ENCODE results near the gene CD52. TPM values are rescaled to one million over a fixed set of nuclear protein-coding genes. Genes with fewer than 3 reads are reported as not detected.
"Not testable (repeated sequence)": the region's sequence is repeated elsewhere in the genome, so short reads cannot be mapped to it uniquely, and the experiment has no call there.

The CD52 gene
- total RNA-seq, 1 experiment from 2014 or later: 735 TPM

- H3K27me3 ChIP-seq (ENCODE audit: low read length); H3K4me1 ChIP-seq (ENCODE audit: low read length); H2AFZ ChIP-seq (ENCODE audit: low read length); H3K79me2 ChIP-seq (ENCODE audit: low read length); H3K9ac ChIP-seq (ENCODE audit: low read length); DNase-seq; H3K36me3 ChIP-seq (ENCODE audit: insufficient read depth, low read length); H3K9me2 ChIP-seq (replicated peaks; ENCODE audit: insufficient read depth, low read length); H3K4me2 ChIP-seq (ENCODE audit: low read depth, low read length, poor library complexity, severe bottlenecking); H3K9me3 ChIP-seq (ENCODE audit: low read length); H3K27ac ChIP-seq (ENCODE audit: low read length); H4K20me1 ChIP-seq (ENCODE audit: insufficient read depth, low read depth, low read length); H3K4me3 ChIP-seq (ENCODE audit: low read length): not testable (repeated sequence)
Observed at GRCh38 chr1:26329380-26329779, 11.6 kb downstream of the CD52 start.

DNA sequence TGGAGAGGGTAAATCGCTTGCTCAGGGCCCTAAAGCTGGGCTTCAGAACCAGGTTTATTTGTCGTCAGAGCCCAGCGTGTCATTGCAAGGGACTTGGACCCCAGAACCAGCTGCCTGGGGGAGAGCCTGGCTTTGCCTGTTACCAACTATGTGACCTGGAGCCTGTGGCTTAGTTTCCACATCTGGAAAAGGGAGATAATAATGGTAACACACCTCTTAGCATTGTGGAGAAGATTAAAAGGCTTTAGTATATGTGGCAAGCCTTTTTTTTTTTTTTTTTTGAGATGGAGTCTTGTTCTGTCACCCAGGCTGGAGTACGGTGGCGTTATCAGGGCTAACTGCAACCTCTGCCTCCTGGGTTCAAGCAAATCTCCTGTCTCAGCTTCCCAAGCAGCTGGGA, 12.5 kb downstream of the CD52 start:
- no peaks in the 10 kb centered on the region; the same call in 1 of the 2 replicates for H3K4me1 ChIP-seq (ENCODE audit: low read length)
- no peak for DNase-seq
- H3K9me2 ChIP-seq (replicated peaks; ENCODE audit: insufficient read depth, low read length): no peaks in the 10 kb centered on the region
- H3K4me2 ChIP-seq (ENCODE audit: low read depth, low read length, poor library complexity, severe bottlenecking): no peak overlapping the region
- H3K27me3 ChIP-seq (ENCODE audit: low read length): no peaks in the 10 kb centered on the region
- H3K9me3 ChIP-seq (ENCODE audit: low read length): no peaks in the 10 kb centered on the region
- no peak overlapping the region for H3K4me3 ChIP-seq (ENCODE audit: low read length)
- no peak overlapping the region for H2AFZ ChIP-seq (ENCODE audit: low read length)
- no peak overlapping the region for H3K9ac ChIP-seq (ENCODE audit: low read length)
- no peak overlapping the region for H3K27ac ChIP-seq (ENCODE audit: low read length)
- no peaks in the 10 kb centered on the region for H3K79me2 ChIP-seq (ENCODE audit: low read length)
- no peaks in the 10 kb centered on the region for H4K20me1 ChIP-seq (ENCODE audit: insufficient read depth, low read depth, low read length)
- no peaks in the 10 kb centered on the region for H3K36me3 ChIP-seq (ENCODE audit: insufficient read depth, low read length)

GRCh38 chr1:26333312-26333711, 15.6 kb downstream of the CD52 start:
- H3K27ac ChIP-seq (ENCODE audit: low read length); H3K36me3 ChIP-seq (ENCODE audit: insufficient read depth, low read length); H4K20me1 ChIP-seq (ENCODE audit: insufficient read depth, low read depth, low read length); H2AFZ ChIP-seq (ENCODE audit: low read length); H3K9me3 ChIP-seq (ENCODE audit: low read length); H3K4me3 ChIP-seq (ENCODE audit: low read length); H3K4me2 ChIP-seq (ENCODE audit: low read depth, low read length, poor library complexity, severe bottlenecking); H3K79me2 ChIP-seq (ENCODE audit: low read length); DNase-seq; H3K9ac ChIP-seq (ENCODE audit: low read length); H3K27me3 ChIP-seq (ENCODE audit: low read length); H3K9me2 ChIP-seq (replicated peaks; ENCODE audit: insufficient read depth, low read length): not testable (repeated sequence)
- H3K4me1 ChIP-seq (ENCODE audit: low read length): peaks cover 18% of the 10 kb centered on the region

- peak overlapping the region; percentile 74 for H3K4me3 ChIP-seq (ENCODE audit: low read length)
- H3K9me2 ChIP-seq (replicated peaks; ENCODE audit: insufficient read depth, low read length): no peaks in the 10 kb centered on the region
- peak overlapping the region; percentile 97 for H3K4me2 ChIP-seq (ENCODE audit: low read depth, low read length, poor library complexity, severe bottlenecking)
- no peak overlapping the region for H3K27ac ChIP-seq (ENCODE audit: low read length)
- no peaks in the 10 kb centered on the region for H3K9me3 ChIP-seq (ENCODE audit: low read length)
- H3K27me3 ChIP-seq (ENCODE audit: low read length): no peaks in the 10 kb centered on the region
- H4K20me1 ChIP-seq (ENCODE audit: insufficient read depth, low read depth, low read length): no peaks in the 10 kb centered on the region
- H3K79me2 ChIP-seq (ENCODE audit: low read length): no peaks in the 10 kb centered on the region
- H3K4me1 ChIP-seq (ENCODE audit: low read length): peaks cover 18% of the 10 kb centered on the region
- H3K36me3 ChIP-seq (ENCODE audit: insufficient read depth, low read length): no peaks in the 10 kb centered on the region
- H2AFZ ChIP-seq (ENCODE audit: low read length): peak overlapping the region; percentile 85
- peak overlapping the region; percentile 67 for H3K9ac ChIP-seq (ENCODE audit: low read length)
- DNase-seq: no peak
Observed at GRCh38 chr1:26335774-26336476, 18.2 kb downstream of the CD52 start.

- Histone ChIP-seq H3K4me3 (ENCODE audit: low read length) (peak overlapping the region; percentile 74), H3K4me1 (ENCODE audit: low read length) (peaks cover 18% of the 10 kb centered on the region), H3K9me3 (ENCODE audit: low read length) (no peaks in the 10 kb centered on the region), H3K36me3 (ENCODE audit: insufficient read depth, low read length) (no peaks in the 10 kb centered on the region), H2AFZ (ENCODE audit: low read length) (peak overlapping the region; percentile 85), H3K27me3 (ENCODE audit: low read length) (no peaks in the 10 kb centered on the region), H3K27ac (ENCODE audit: low read length) (no peak overlapping the region), H3K79me2 (ENCODE audit: low read length) (no peaks in the 10 kb centered on the region), H3K9me2 (replicated peaks; ENCODE audit: insufficient read depth, low read length) (no peaks in the 10 kb centered on the region), H4K20me1 (ENCODE audit: insufficient read depth, low read depth, low read length) (no peaks in the 10 kb centered on the region), H3K9ac (ENCODE audit: low read length) (peak overlapping the region; percentile 67), H3K4me2 (ENCODE audit: low read depth, low read length, poor library complexity, severe bottlenecking) (peak overlapping the region; percentile 97)
- peak; percentile 91 for DNase-seq
Observed at GRCh38 chr1:26336477-26337205, 18.9 kb downstream of the CD52 start.

- Histone ChIP-seq H2AFZ (ENCODE audit: low read length) (no peak overlapping the region), H3K36me3 (ENCODE audit: insufficient read depth, low read length) (no peaks in the 10 kb centered on the region), H3K9me3 (ENCODE audit: low read length) (no peaks in the 10 kb centered on the region), H3K79me2 (ENCODE audit: low read length) (no peaks in the 10 kb centered on the region), H3K4me3 (ENCODE audit: low read length) (no peak overlapping the region), H3K9me2 (replicated peaks; ENCODE audit: insufficient read depth, low read length) (no peaks in the 10 kb centered on the region), H4K20me1 (ENCODE audit: insufficient read depth, low read depth, low read length) (no peaks in the 10 kb centered on the region), H3K27me3 (ENCODE audit: low read length) (no peaks in the 10 kb centered on the region), H3K9ac (ENCODE audit: low read length) (no peak overlapping the region), H3K27ac (ENCODE audit: low read length) (no peak overlapping the region), H3K4me2 (ENCODE audit: low read depth, low read length, poor library complexity, severe bottlenecking) (peak overlapping the region; percentile 97), H3K4me1 (ENCODE audit: low read length) (peaks cover 18% of the 10 kb centered on the region)
- no peak for DNase-seq
Observed at GRCh38 chr1:26337206-26337535, 19.4 kb downstream of the CD52 start.

- Histone ChIP-seq H3K9me3 (ENCODE audit: low read length) (no peaks in the 10 kb centered on the region), H4K20me1 (ENCODE audit: insufficient read depth, low read depth, low read length) (no peaks in the 10 kb centered on the region), H3K4me1 (ENCODE audit: low read length) (peaks cover 18% of the 10 kb centered on the region), H3K9ac (ENCODE audit: low read length) (no peak overlapping the region), H3K27me3 (ENCODE audit: low read length) (no peaks in the 10 kb centered on the region), H3K79me2 (ENCODE audit: low read length) (no peaks in the 10 kb centered on the region), H3K4me3 (ENCODE audit: low read length) (no peak overlapping the region), H3K4me2 (ENCODE audit: low read depth, low read length, poor library complexity, severe bottlenecking) (no peak overlapping the region), H2AFZ (ENCODE audit: low read length) (no peak overlapping the region), H3K36me3 (ENCODE audit: insufficient read depth, low read length) (no peaks in the 10 kb centered on the region), H3K27ac (ENCODE audit: low read length) (no peak overlapping the region), H3K9me2 (replicated peaks; ENCODE audit: insufficient read depth, low read length) (no peaks in the 10 kb centered on the region)
- DNase-seq: no peak
Observed at GRCh38 chr1:26337625-26338024, 19.9 kb downstream of the CD52 start.

GRCh38 chr1:26338670-26339069, 20.9 kb downstream of the CD52 start:
- no peak overlapping the region for H3K27ac ChIP-seq (ENCODE audit: low read length)
- H3K4me1 ChIP-seq (ENCODE audit: low read length): peaks cover 18% of the 10 kb centered on the region
- H2AFZ ChIP-seq (ENCODE audit: low read length): no peak overlapping the region

More at GRCh38 chr1:26338670-26339069, 20.9 kb downstream of the CD52 start:
- no peak for DNase-seq
- Histone ChIP-seq H3K4me3 (ENCODE audit: low read length) (no peak overlapping the region), H3K4me2 (ENCODE audit: low read depth, low read length, poor library complexity, severe bottlenecking) (no peak overlapping the region), H3K36me3 (ENCODE audit: insufficient read depth, low read length) (no peaks in the 10 kb centered on the region), H3K9ac (ENCODE audit: low read length) (no peak overlapping the region), H3K27me3 (ENCODE audit: low read length) (no peaks in the 10 kb centered on the region), H3K9me3 (ENCODE audit: low read length) (no peaks in the 10 kb centered on the region), H3K79me2 (ENCODE audit: low read length) (no peaks in the 10 kb centered on the region), H3K9me2 (replicated peaks; ENCODE audit: insufficient read depth, low read length) (no peaks in the 10 kb centered on the region), H4K20me1 (ENCODE audit: insufficient read depth, low read depth, low read length) (no peaks in the 10 kb centered on the region)
